Left renal cortex interstitium (tissue), 4 donors: ENCODE results near the gene ELOVL6. TPM values are rescaled to one million over a fixed set of nuclear protein-coding genes. Genes with fewer than 3 reads are reported as not detected.
"Not testable (repeated sequence)": the region's sequence is repeated elsewhere in the genome, so short reads cannot be mapped to it uniquely, and the experiment has no call there.

Experiments
- DNase-seq, 4 donors: peaks; one replicate each; pipeline ENCODE4 v3.0.0-alpha.2; 2013; ENCODE audit warnings: low read depth in 4 of 4, low spot score in 2 of 4, missing footprints in 1 of 4
- polyA plus RNA-seq, 4 donors: library from polyadenylated mRNA; unstranded; fragments of 120-200 nt; gene quantifications; one replicate each; pipeline ENCODE4 v1.2.1, GENCODE V29; 2013; ENCODE audit not compliant: insufficient read length in 4 of 4

The ELOVL6 gene
- polyA plus RNA-seq, 4 donors = 27.3 to 33.2 (median 30.5) TPM

DNA sequence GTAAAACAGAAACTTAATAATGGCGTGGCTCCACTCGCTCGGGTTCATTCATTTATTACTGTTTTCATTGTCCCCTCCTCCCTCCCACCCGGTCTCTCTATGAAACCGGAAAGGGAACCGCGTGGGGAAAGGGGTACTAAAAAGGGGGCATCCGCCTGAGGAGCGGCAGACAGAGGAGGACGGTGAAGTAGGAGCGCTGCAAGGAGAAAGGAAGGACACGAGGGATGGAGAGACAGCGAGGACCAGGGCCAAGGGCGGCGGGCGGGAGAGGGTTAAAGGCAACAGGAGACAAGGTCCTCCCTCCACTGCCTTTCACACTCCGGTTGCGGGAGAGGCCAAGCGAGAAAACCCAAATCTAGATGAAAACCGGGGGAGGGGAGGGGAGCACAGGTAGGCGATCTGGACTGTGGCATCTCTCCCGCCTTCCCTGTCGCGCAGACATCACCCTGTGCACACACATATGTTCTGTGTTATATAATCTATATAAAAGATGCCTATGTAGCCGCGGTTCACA is 829 bp downstream of the ELOVL6 start:
- DNase-seq = peak in 3 of 4 donors; percentile 34 to 65 (median 62)

DNA sequence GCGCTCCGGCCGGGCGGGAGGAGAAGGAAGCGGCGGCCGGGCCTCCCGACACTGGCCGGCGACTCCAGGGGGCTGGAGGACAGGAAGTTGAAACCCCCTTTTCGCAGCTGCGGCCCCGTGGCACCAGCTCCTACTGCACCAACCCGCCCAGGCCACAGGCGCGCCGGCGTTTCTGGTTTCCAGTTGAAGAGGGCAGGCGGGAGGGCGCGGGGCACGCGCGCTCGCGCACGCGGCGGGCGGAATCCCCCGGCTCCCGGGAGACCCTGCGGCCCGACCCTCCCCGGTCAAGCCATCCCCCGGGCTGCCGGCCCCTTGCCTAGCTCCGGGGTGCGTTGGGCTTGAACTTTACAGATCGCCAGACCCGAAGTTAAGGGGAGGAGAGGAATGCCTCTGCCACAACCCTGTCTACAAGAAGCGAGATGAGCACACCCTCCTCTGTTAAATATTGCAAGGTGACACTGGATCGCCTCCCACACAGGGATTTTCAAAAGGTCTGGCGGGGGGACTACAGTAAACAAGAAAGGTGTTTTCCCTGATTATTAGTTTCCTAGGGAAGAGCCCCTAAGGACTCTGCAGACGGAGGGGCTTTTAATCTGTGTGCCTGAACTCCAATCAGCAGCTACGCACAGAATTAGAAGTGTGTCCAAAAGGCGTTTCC is 1.4 kb downstream of the ELOVL6 start:
- peak in 3 of 4 donors; percentile 46 to 60 (median 56) for DNase-seq

- peak in 3 of 4 donors; percentile 39 to 64 (median 53) for DNase-seq
Measured at GRCh38 chr4:110196206-110196870, 2.1 kb downstream of the ELOVL6 start.

DNA sequence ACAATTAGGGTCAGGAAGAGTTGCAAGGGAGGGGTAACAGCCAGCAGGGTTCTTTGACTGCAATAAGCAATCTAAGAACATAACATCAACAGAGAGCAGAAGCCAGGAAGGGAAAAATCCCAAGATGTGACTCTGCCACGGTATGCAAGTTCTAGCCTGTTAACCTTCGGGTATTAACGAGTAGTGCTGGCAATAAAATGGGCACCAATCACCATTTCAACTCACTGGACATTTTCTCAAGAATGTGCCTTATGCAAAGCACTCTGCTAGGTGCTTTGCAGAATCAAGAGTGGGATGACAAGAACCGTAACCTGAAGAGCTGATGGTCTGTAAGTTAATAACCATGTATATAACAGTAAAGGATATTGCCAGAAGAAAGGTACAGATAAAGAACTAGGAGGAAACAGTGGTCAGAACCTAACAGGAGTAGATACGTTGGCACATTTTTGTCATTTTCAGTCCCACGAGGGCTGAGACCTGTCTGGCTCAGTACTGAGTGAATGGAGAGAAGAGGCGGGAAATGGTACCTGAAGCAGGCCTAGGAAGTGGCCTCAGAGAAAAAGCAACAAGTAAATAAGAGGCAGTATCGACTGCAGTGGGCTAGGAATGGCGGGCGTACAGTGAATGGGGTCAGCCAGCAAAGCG is 2.7 kb downstream of the ELOVL6 start:
- DNase-seq = no peak

DNA sequence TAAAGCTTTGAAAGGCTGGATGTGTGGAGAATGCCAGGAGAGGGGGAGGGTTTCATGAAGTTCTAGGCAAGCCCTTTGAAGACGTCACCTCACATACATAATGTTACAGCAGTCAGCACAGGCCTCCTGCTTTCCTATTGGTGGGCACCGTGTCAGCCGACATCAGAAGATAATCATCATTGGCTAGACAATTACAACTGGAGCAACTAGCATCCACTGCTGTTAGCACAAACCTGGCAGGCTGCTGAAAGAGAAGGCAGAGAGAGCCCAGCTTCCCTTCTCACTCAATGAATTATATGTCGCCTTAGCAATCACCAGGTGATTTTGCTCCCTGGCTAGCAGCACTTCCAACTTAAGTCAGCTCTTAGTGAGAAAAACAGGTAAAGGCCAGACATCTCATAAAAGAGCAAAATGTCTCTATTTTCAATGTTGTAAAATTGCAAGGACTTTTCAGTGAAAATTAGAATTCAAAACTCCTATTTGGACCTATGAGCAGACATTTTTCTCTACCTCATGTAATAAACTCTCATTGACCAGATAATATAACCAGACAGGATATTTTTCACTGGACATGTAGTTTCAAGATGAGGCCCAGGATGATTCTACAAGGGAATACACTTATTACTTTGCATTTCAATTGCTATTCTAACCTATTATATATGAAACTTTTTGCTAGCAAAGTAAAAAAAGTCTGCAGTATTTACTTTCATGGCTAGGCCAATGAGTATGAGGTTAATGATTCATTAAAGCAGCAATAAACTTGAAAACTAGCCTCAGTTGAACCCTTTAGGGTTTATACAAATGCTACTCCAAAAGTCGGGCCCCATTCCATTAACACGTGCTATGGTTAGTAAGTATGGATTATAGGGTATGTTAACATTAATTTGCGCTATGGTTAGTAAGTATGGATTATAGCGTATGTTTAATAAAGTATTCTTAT is 4.3 kb downstream of the ELOVL6 start:
- DNase-seq = peak in 3 of 4 donors; percentile 68 to 81 (median 70)

GRCh38 chr4:110193287-110193686 is 5.1 kb downstream of the ELOVL6 start:
- DNase-seq = not testable (repeated sequence)

GRCh38 chr4:110190249-110190648 is 8.2 kb downstream of the ELOVL6 start:
- no peak for DNase-seq

- DNase-seq = no peak
Measured at GRCh38 chr4:110188113-110188512, 10.3 kb downstream of the ELOVL6 start.

GRCh38 chr4:110184791-110185155 is 13.6 kb downstream of the ELOVL6 start:
- DNase-seq = no peak

DNA sequence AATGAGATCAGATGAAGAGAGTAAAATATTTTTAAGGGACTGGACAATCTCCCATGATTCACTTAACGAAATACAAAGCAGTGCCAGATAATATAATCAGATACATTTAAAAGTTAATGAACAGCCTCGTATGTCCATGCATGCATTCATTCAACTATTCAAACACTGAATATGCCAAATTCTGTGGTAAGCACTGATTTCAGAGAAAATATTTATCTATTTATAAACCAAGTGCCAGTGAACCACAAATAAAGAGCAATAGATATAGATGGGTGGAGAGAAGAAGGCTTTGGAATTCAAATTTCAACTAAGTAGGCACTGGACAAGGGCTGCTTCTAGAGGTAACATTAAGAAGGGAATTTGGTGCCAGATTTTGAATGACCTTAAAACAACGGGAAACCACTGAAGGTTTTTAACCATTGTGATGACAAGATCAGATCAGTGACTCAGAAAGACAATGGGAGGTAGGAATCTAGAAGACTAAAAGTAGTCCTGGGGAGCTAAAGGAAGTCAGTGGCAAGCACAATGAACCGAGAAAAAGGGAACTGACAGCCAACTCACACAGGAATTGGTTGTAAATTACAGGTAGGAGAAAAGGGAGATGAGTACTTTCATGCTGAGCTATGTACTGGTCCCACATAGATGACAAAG is 14.2 kb downstream of the ELOVL6 start:
- DNase-seq = no peak

GRCh38 chr4:110183643-110184042 is 14.8 kb downstream of the ELOVL6 start:
- DNase-seq = no peak

- no peak for DNase-seq
Measured at GRCh38 chr4:110183058-110183457, 15.4 kb downstream of the ELOVL6 start.

DNA sequence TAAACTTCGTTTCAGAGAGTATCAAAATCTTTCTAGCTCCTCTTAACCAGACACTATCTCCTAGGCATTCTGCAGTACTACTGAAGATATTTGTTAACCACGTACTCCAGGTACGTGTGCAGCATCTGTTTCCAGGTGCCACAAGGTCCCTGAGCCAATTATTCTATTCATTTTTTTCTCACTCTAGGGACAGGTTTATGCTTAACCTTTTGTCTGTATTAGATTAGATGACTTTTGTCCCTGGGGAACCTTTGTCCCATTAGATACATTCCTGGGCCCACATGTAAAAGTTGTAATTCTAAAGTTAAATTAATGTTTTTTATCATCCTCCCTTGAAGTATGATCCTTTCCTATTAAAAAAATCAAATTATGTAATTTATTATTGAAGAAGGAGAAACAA is 16.5 kb downstream of the ELOVL6 start:
- no peak for DNase-seq

GRCh38 chr4:110175634-110176033 is 22.8 kb downstream of the ELOVL6 start:
- DNase-seq = no peak

DNA sequence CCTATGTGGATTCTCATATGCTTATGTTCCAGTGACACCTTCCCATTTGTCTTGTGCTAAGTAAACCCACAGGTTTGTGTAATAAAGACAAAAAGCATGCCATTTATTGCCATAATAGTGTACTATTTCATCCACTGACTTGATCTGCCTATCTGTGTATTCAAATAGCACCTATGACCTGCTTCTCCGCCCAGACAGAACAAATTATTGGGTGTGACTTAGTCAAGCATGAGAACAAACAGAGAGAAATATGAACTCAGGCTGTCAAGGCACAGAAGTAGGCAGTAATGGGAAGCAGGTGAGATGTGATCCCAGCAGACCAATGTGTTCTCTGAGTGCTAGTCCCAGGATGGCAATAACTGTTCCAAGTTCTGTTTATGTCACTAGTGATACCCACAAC is 25.4 kb downstream of the ELOVL6 start:
- DNase-seq = no peak

GRCh38 chr4:110171971-110172370 is 26.4 kb downstream of the ELOVL6 start:
- no peak for DNase-seq

GRCh38 chr4:110170861-110171260 is 27.6 kb downstream of the ELOVL6 start:
- DNase-seq = no peak

- no peak for DNase-seq
Measured at GRCh38 chr4:110165382-110166286, 32.8 kb downstream of the ELOVL6 start.

DNA sequence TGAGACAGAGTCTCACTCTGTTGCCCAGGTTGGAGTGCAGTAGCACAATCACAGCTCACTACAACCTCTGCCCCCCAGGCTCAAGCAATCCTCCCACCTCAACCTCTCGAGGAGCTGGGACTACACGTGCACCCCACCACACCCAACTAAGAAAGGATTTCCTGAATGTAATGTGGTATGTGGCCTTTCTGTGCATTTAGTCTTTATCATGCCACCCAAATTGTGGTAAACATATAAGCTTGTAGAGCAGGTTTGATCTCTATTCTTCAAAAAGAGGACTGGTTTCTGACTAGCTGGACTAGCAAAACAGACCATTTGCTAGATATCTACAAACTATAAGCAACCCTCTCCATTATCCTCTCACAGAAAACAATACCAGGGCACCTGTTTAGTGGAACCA is 33.6 kb downstream of the ELOVL6 start:
- no peak for DNase-seq
